H1 (cell line): ENCODE results near the gene OSBPL9. TPM values are rescaled to one million over a fixed set of nuclear protein-coding genes. Genes with fewer than 3 reads are reported as not detected.

ENCODE experiments used
- CTCF ChIA-PET: fragments of 300-600 bp; sonication (Branson Sonifier 250); formaldehyde crosslinking; loops from one replicate; lab custom pipeline; 2021; ENCODE audit not compliant: partially characterized antibody; lab: Charles Lee
- POLR2A ChIA-PET: fragments of 300-600 bp; sonication (Branson Sonifier 250); formaldehyde crosslinking; loops from one replicate; lab custom pipeline; 2021; ENCODE audit warnings: inconsistent platforms; ENCODE audit not compliant: partially characterized antibody; lab: Charles Lee
- DNase-seq, 2 experiments: peaks; one replicate each; pipeline versions ENCODE4 v3.0.0 to v3.0.0-alpha.2; 2010 to 2022; ENCODE audit warnings: low spot score in 2 of 2, low read depth in 1 of 2, mixed read lengths in 1 of 2
- FAIRE-seq: peaks from 2 replicates; lab custom pipeline; 2011; peaks lifted over from hg19 to GRCh38; lab: Jason Lieb, UNC
- H2AFZ ChIP-seq: 2 replicates; pipeline ENCODE4 v1.8.1; 2012; ENCODE audit warnings: low read length, inconsistent platforms
- H2AK5ac ChIP-seq: 2 replicates; pipeline ENCODE4 v1.6.1; 2013; ENCODE audit warnings: low read depth, low read length
- H2BK120ac ChIP-seq: replicated peaks from 2 replicates; pipeline ENCODE3; 2013; ENCODE audit warnings: low read depth, low read length, inconsistent platforms
- H2BK12ac ChIP-seq: 2 replicates; pipeline ENCODE4 v1.6.1; 2013; ENCODE audit warnings: low read depth, low read length
- H2BK15ac ChIP-seq: 2 replicates; pipeline ENCODE4 v1.6.1; 2013; ENCODE audit warnings: low read length
- H2BK20ac ChIP-seq: 2 replicates; pipeline ENCODE4 v1.6.1; 2013; ENCODE audit warnings: low read length
- H2BK5ac ChIP-seq: 2 replicates; pipeline ENCODE4 v1.6.1; 2013; ENCODE audit warnings: low read depth, low read length
- H3K14ac ChIP-seq: 2 replicates; pipeline ENCODE4 v1.6.1; 2013; ENCODE audit warnings: inconsistent platforms; ENCODE audit not compliant: insufficient read length
- H3K18ac ChIP-seq: 2 replicates; pipeline ENCODE4 v1.6.1; 2013; ENCODE audit warnings: low read length; ENCODE audit errors: extremely low read depth
- H3K23ac ChIP-seq: 2 replicates; pipeline ENCODE4 v1.6.1; 2013; ENCODE audit warnings: inconsistent platforms; ENCODE audit not compliant: insufficient read length
- H3K23me2 ChIP-seq: 2 replicates; pipeline ENCODE4 v1.6.1; 2013; ENCODE audit warnings: low read depth, low read length
- H3K27ac ChIP-seq: 2 replicates; pipeline ENCODE4 v1.6.1; 2011; ENCODE audit warnings: low read depth, low read length, inconsistent platforms
- H3K27me3 ChIP-seq, 4 experiments: replicated peaks in 1 of 4; 1 replicate in 1 of 4; 2 replicates in 3 of 4; pipeline versions ENCODE4 v1.6.1 to v1.8.1; 2011 to 2013; ENCODE audit warnings: low read length in 3 of 4, mild to moderate bottlenecking in 3 of 4, inconsistent platforms in 2 of 4, mixed read lengths in 2 of 4, moderate library complexity in 1 of 4; ENCODE audit not compliant: control insufficient read depth in 3 of 4, insufficient read depth in 3 of 4; ENCODE audit errors: extremely low read depth in 1 of 4
- H3K36me3 ChIP-seq, 4 experiments: 2 replicates each; pipeline versions ENCODE4 v1.6.1 to v1.8.1; 2011 to 2013; ENCODE audit warnings: mild to moderate bottlenecking in 4 of 4, low read length in 3 of 4, moderate library complexity in 2 of 4, control low read depth in 1 of 4, inconsistent platforms in 1 of 4; ENCODE audit not compliant: insufficient read depth in 4 of 4, control insufficient read depth in 2 of 4
- H3K4ac ChIP-seq: replicated peaks from 2 replicates; pipeline ENCODE3; 2013; ENCODE audit warnings: low read length, low read depth, mixed read lengths, inconsistent platforms; ENCODE audit not compliant: insufficient read length
- H3K4me1 ChIP-seq, 4 experiments: replicated peaks in 1 of 4; 1 replicate in 1 of 4; 2 replicates in 3 of 4; pipeline versions ENCODE4 v1.6.1 to v1.8.1; 2011 to 2013; ENCODE audit warnings: low read length in 3 of 4, inconsistent platforms in 2 of 4, mixed read lengths in 1 of 4; ENCODE audit not compliant: insufficient read depth in 4 of 4, control insufficient read depth in 3 of 4
- H3K4me2 ChIP-seq, 2 experiments: 2 replicates each; pipeline versions ENCODE4 v1.6.1 to v1.8.1; 2011 to 2013; ENCODE audit warnings: low read depth in 2 of 2, low read length in 2 of 2, control low read depth in 1 of 2, inconsistent platforms in 1 of 2, mild to moderate bottlenecking in 1 of 2; ENCODE audit not compliant: insufficient read depth in 1 of 2
- H3K4me3 ChIP-seq, 4 experiments: fragments of 200-600, 300-600 bp in 1 of 4; sonication (generic), shearing (Covaris generic), sonication (Bioruptor Twin) in 1 of 4; 2 replicates each; pipeline versions ENCODE4 v1.5.1 to v1.8.1; 2011 to 2016; ENCODE audit warnings: low read length in 4 of 4, low read depth in 3 of 4, control low read depth in 2 of 4, inconsistent platforms in 2 of 4, mild to moderate bottlenecking in 2 of 4, mixed read lengths in 1 of 4, moderate library complexity in 1 of 4; ENCODE audit not compliant: insufficient read depth in 2 of 4; ENCODE audit errors: extremely low read depth in 1 of 4
- H3K56ac ChIP-seq: replicated peaks from 2 replicates; pipeline ENCODE3; 2013; ENCODE audit warnings: low read depth, mild to moderate bottlenecking, mixed read lengths, low read length, inconsistent platforms; ENCODE audit not compliant: insufficient read length
- H3K79me1 ChIP-seq: 2 replicates; pipeline ENCODE4 v1.6.1; 2013; ENCODE audit warnings: low read depth, low read length, control low read depth
- H3K79me2 ChIP-seq, 2 experiments: 2 replicates each; pipeline versions ENCODE4 v1.6.1 to v1.8.1; 2012 to 2013; ENCODE audit warnings: low read length in 2 of 2, mild to moderate bottlenecking in 2 of 2, inconsistent platforms in 1 of 2; ENCODE audit not compliant: insufficient read depth in 2 of 2, control insufficient read depth in 1 of 2
- H3K9ac ChIP-seq, 4 experiments: replicated peaks in 1 of 4; 1 replicate in 1 of 4; 2 replicates in 3 of 4; pipeline versions ENCODE4 v1.6.1 to v1.8.1; 2011 to 2013; ENCODE audit warnings: low read depth in 3 of 4, low read length in 3 of 4, control low read depth in 2 of 4, mild to moderate bottlenecking in 2 of 4, moderate library complexity in 2 of 4, inconsistent platforms in 1 of 4; ENCODE audit errors: extremely low read depth in 1 of 4
- H3K9me3 ChIP-seq, 2 experiments: 2 replicates each; pipeline versions ENCODE4 v1.6.1 to v1.8.1; 2012 to 2013; ENCODE audit warnings: mild to moderate bottlenecking in 2 of 2, moderate library complexity in 2 of 2, control low read depth in 1 of 2, inconsistent platforms in 1 of 2, low read depth in 1 of 2, low read length in 1 of 2, mixed read lengths in 1 of 2; ENCODE audit not compliant: insufficient read depth in 2 of 2
- H4K20me1 ChIP-seq, 2 experiments: replicated peaks in 1 of 2; 2 replicates each; pipeline versions ENCODE3 to v1.8.1; 2011 to 2013; ENCODE audit warnings: inconsistent platforms in 2 of 2, low read length in 2 of 2, mild to moderate bottlenecking in 1 of 2; ENCODE audit not compliant: insufficient read depth in 2 of 2, control insufficient read depth in 1 of 2
- H4K5ac ChIP-seq: 2 replicates; pipeline ENCODE4 v1.6.1; 2013; ENCODE audit warnings: low read length, low read depth, mixed read lengths, inconsistent platforms; ENCODE audit not compliant: insufficient read length
- H4K8ac ChIP-seq: 2 replicates; pipeline ENCODE4 v1.8.0; 2013; ENCODE audit warnings: mild to moderate bottlenecking, moderate library complexity, low read length, inconsistent platforms; ENCODE audit not compliant: insufficient read depth; ENCODE audit errors: extremely low read depth
- H4K91ac ChIP-seq: replicated peaks from 2 replicates; pipeline ENCODE3; 2013; ENCODE audit warnings: low read length, mixed read lengths, inconsistent platforms; ENCODE audit not compliant: insufficient read length
- CHD1 ChIP-seq: IDR thresholded peaks from 2 replicates; pipeline ENCODE4 v1.6.1; 2012; ENCODE audit warnings: low read depth, low read length, improper control_type of control experiment
- NRF1 ChIP-seq: IDR thresholded peaks from 2 replicates; pipeline ENCODE4 v1.6.1; 2011; ENCODE audit warnings: mild to moderate bottlenecking, low read depth, low read length, improper control_type of control experiment
- PHF8 ChIP-seq: fragments of 200-600 bp; sonication (generic); conservative IDR thresholded peaks from 2 replicates; pipeline ENCODE4 v1.7.1; 2012; ENCODE audit warnings: low read depth, mild to moderate bottlenecking, inconsistent platforms, low read length, moderate library complexity
- RFX5 ChIP-seq: IDR thresholded peaks from 2 replicates; pipeline ENCODE4 v1.6.1; 2011; ENCODE audit warnings: low read depth, low read length, improper control_type of control experiment, borderline replicate concordance
- TCF12 ChIP-seq: IDR thresholded peaks from 2 replicates; pipeline ENCODE4 v1.6.1; 2011; ENCODE audit warnings: low read depth, mild to moderate bottlenecking, low read length
- whole genome bisulfite sequencing, 2 experiments: shearing (Covaris generic) in 1 of 2; methylation state at CpG; one replicate each; pipeline versions ENCODE4 v1.1.6 to v1.1.7; 2013 to 2015; ENCODE audit warnings: low lambda C conversion rate in 2 of 2, mixed read lengths in 2 of 2, inconsistent platforms in 1 of 2, low coverage in 1 of 2, missing lambda C conversion rate in 1 of 2; ENCODE audit not compliant: insufficient replicate concordance in 2 of 2, insufficient coverage in 1 of 2, insufficient read length in 1 of 2; ENCODE audit errors: extremely low coverage in 1 of 2, missing lambda C conversion rate in 1 of 2; 5-methylcytosine and 5-hydroxymethylcytosine counted together
- polyA plus RNA-seq, 7 experiments: library from polyadenylated mRNA; depleted of rRNA in 3 of 7; stranded (reverse) in 5 of 7; unstranded in 2 of 7; fragments of >200 nt in 5 of 7; fragments of 200-250 nt in 2 of 7; gene quantifications; 1 replicate in 5 of 7; 2 replicates in 1 of 7; 4 replicates in 1 of 7; pipeline versions ENCODE4 v1.2.1 to v1.2.3, GENCODE V29; 2011 to 2013; ENCODE audit warnings: missing spikeins in 2 of 7, mixed read lengths in 2 of 7
- total RNA-seq: library from RNA; stranded (reverse); fragmentation: NEBNext Ultra II Directional; extraction: Animal tissue kit (Norgen Biotek cat#: 25700); gene quantifications from 2 replicates; pipeline ENCODE4 v1.2.1, GENCODE V29; 2021

The OSBPL9 gene
- total and polyA plus RNA-seq, 2 of the 8 experiments (the other 6 are each of a cell fraction or from before 2014, with no cell fraction given): 58.2 to 71.6 TPM

DNA sequence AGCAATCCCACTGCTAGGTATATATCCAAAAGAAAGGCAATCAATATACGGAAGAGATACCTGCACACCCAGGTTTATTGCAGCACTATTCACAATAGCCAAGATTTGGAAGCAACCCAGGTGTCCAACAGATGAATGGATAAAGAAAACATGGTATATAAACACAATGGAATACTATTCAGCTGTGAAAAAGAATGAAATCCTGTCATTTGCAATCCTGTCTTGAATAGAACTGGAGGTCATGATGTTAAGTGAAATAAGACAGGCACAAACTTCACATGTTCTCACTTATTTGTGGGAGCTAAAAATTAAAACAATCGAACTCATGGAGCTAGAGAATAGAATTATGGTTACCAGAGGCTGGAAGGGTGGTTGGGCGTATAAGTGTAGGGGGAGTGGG lies 101.0 kb downstream of the OSBPL9 start:
- FAIRE-seq (no peak), DNase-seq (no peak)
- H2BK5ac ChIP-seq: no peak overlapping the region
- H3K4me1 ChIP-seq: no peaks in the 10 kb centered on the region
- H2BK20ac ChIP-seq: no peak overlapping the region
- WGBS, 2 experiments: 85 to 100% methylated on average over 1 to 3 of the region's 3 CpGs
- no peaks in the 10 kb centered on the region for H3K36me3 ChIP-seq
- no peak overlapping the region for H3K27ac ChIP-seq
- no peak overlapping the region for H2AFZ ChIP-seq
- no peak overlapping the region for H2BK12ac ChIP-seq
- H3K4me3 ChIP-seq: no peak overlapping the region
- H3K9me3 ChIP-seq: no peaks in the 10 kb centered on the region
- H3K14ac ChIP-seq: no peak overlapping the region
- no peak overlapping the region for H3K56ac ChIP-seq
- no peak overlapping the region for H4K91ac ChIP-seq
- no peak overlapping the region for H3K9ac ChIP-seq
- no peaks in the 10 kb centered on the region for H4K20me1 ChIP-seq
- CTCF ChIA-PET: interaction anchor here (0.8 kb wide), 1 partner anchor 51 kb away, joined by 3 read pairs; no protein-coding TSS in a partner anchor
- no peak overlapping the region for H4K5ac ChIP-seq
- H2BK120ac ChIP-seq: no peak overlapping the region
- H3K4me2 ChIP-seq: no peak overlapping the region
- no peak overlapping the region for H4K8ac ChIP-seq
- no peak overlapping the region for H2AK5ac ChIP-seq
- no peaks in the 10 kb centered on the region for H3K79me1 ChIP-seq
- H3K18ac ChIP-seq: no peak overlapping the region
- no peak overlapping the region for H3K4ac ChIP-seq
- no peak overlapping the region for H2BK15ac ChIP-seq
- no peaks in the 10 kb centered on the region for H3K79me2 ChIP-seq
- TF ChIP-seq TCF12 (no peak), NRF1 (no peak), CHD1 (no peak), PHF8 (no peak), RFX5 (no peak)
- no peaks in the 10 kb centered on the region for H3K27me3 ChIP-seq
- H3K23me2 ChIP-seq: no peaks in the 10 kb centered on the region
- POLR2A ChIA-PET: no interaction called here
- H3K23ac ChIP-seq: no peak overlapping the region
